OCI-LY1 (cell line): ENCODE data around the gene OLFML2B.
"Not testable (repeated sequence)": the region's sequence is repeated elsewhere in the genome, so short reads cannot be mapped to it uniquely, and the experiment has no call there.

Experiments
- H2AFZ ChIP-seq: fragments of 200-600 bp; sonication (generic), shearing (Covaris generic); 2 replicates; pipeline ENCODE4 v1.6.0; 2014; ENCODE audit warnings: antibody characterized with exemption, mild to moderate bottlenecking, low read length
- H3F3A ChIP-seq: fragments of 200-600 bp; sonication (generic), shearing (Covaris generic); 2 replicates; pipeline ENCODE4 v1.6.0; 2014; ENCODE audit warnings: mild to moderate bottlenecking, antibody characterized with exemption, low read length, moderate library complexity; ENCODE audit not compliant: insufficient read depth
- H3K27ac ChIP-seq: fragments of 200-600 bp; sonication (generic); 2 replicates; pipeline ENCODE4 v1.5.1; 2014; ENCODE audit warnings: low read length, mixed run types, mild to moderate bottlenecking, low read depth; ENCODE audit not compliant: poor library complexity, severe bottlenecking
- H3K27me3 ChIP-seq: fragments of 200-600 bp; sonication (generic); 2 replicates; pipeline ENCODE4 v1.6.0; 2014; ENCODE audit warnings: antibody characterized with exemption, mild to moderate bottlenecking, low read length, moderate library complexity; ENCODE audit not compliant: insufficient read depth
- H3K36me3 ChIP-seq: fragments of 200-600 bp; sonication (generic); 2 replicates; pipeline ENCODE4 v1.6.1; 2014; ENCODE audit warnings: mild to moderate bottlenecking, antibody characterized with exemption, low read length, moderate library complexity, mixed read lengths; ENCODE audit not compliant: insufficient read depth
- H3K4me1 ChIP-seq: fragments of 200-600 bp; sonication (generic); 2 replicates; pipeline ENCODE4 v1.5.1; 2014; ENCODE audit warnings: mild to moderate bottlenecking, low read length, moderate library complexity; ENCODE audit not compliant: insufficient read depth, severe bottlenecking
- H3K4me2 ChIP-seq: fragments of 200-600 bp; sonication (generic), shearing (Covaris generic); 2 replicates; pipeline ENCODE4 v1.6.1; 2014; ENCODE audit warnings: low read length
- H3K4me3 ChIP-seq: fragments of 200-600 bp; sonication (generic); 2 replicates; pipeline ENCODE4 v1.5.1; 2014; ENCODE audit warnings: low read length, low read depth, mild to moderate bottlenecking, mixed read lengths; ENCODE audit not compliant: poor library complexity, severe bottlenecking
- H3K79me2 ChIP-seq: fragments of 200-600 bp; shearing (Covaris generic); 2 replicates; pipeline ENCODE4 v1.6.1; 2016; ENCODE audit warnings: mixed run types, low read length, mixed read lengths; ENCODE audit not compliant: insufficient read depth
- H3K9ac ChIP-seq: fragments of 200-600 bp; sonication (generic), shearing (Covaris generic); 2 replicates; pipeline ENCODE4 v1.6.1; 2014; ENCODE audit warnings: mild to moderate bottlenecking, low read length, mixed read lengths
- H3K9me2 ChIP-seq: fragments of 200-600 bp; sonication (generic), shearing (Covaris generic); 2 replicates; pipeline ENCODE4 v1.6.1; 2014; ENCODE audit warnings: low read depth, mild to moderate bottlenecking, low read length, mixed read lengths
- H3K9me3 ChIP-seq: fragments of 200-600 bp; shearing (Covaris generic); 2 replicates; pipeline ENCODE4 v1.6.1; 2014; ENCODE audit warnings: low read length, mixed read lengths
- H4K20me1 ChIP-seq: fragments of 200-600 bp; sonication (generic), shearing (Covaris generic); 2 replicates; pipeline ENCODE4 v1.6.0; 2016; ENCODE audit warnings: mild to moderate bottlenecking, low read length; ENCODE audit not compliant: insufficient read depth
- CTCF ChIP-seq: fragments of 200-600 bp; sonication (generic), shearing (Covaris generic); IDR thresholded peaks from 2 replicates; pipeline ENCODE4 v1.5.1; 2017; ENCODE audit warnings: mild to moderate bottlenecking, antibody characterized with exemption, low read length, moderate library complexity, mixed read lengths
- EZH2 ChIP-seq: fragments of 200-600 bp; sonication (generic), shearing (Covaris generic); IDR thresholded peaks from 2 replicates; pipeline ENCODE4 v1.8.0; 2017; ENCODE audit warnings: borderline replicate concordance, mixed run types, mild to moderate bottlenecking, antibody characterized with exemption, low read length, moderate library complexity, mixed read lengths

OLFML2B gene

GRCh38 chr1:162018418-162018817 is 5.3 kb downstream of the OLFML2B start:
- H3K4me1 ChIP-seq = no peaks in the 10 kb centered on the region
- H3K27me3 ChIP-seq = peaks cover 3% of the 10 kb centered on the region; the same call in 1 of the 2 replicates
- H3K9me2 ChIP-seq = no peaks in the 10 kb centered on the region
- H3K4me2 ChIP-seq = no peak overlapping the region
- TF ChIP-seq CTCF = no peak
- TF ChIP-seq EZH2 = no peak
- H3K4me3 ChIP-seq = no peak overlapping the region
- no peak overlapping the region for H3K9ac ChIP-seq
- no peaks in the 10 kb centered on the region for H3K36me3 ChIP-seq
- H2AFZ ChIP-seq = no peak overlapping the region
- no peak overlapping the region for H3K27ac ChIP-seq
- no peaks in the 10 kb centered on the region for H4K20me1 ChIP-seq
- H3F3A ChIP-seq = no peaks in the 10 kb centered on the region
- H3K79me2 ChIP-seq = no peaks in the 10 kb centered on the region
- no peaks in the 10 kb centered on the region for H3K9me3 ChIP-seq

GRCh38 chr1:162017791-162018190 is 5.9 kb downstream of the OLFML2B start:
- H2AFZ ChIP-seq, H3F3A ChIP-seq, H3K27me3 ChIP-seq, H3K9me3 ChIP-seq, H3K4me2 ChIP-seq, H3K36me3 ChIP-seq, H3K4me3 ChIP-seq, H3K9ac ChIP-seq, H3K4me1 ChIP-seq, H4K20me1 ChIP-seq, H3K27ac ChIP-seq, H3K9me2 ChIP-seq, H3K79me2 ChIP-seq: not testable (repeated sequence)

GRCh38 chr1:162016631-162017030 is 7.0 kb downstream of the OLFML2B start:
- no peak overlapping the region for H3K4me2 ChIP-seq
- H3K79me2 ChIP-seq = no peaks in the 10 kb centered on the region
- no peak overlapping the region for H3K27ac ChIP-seq
- H3K9me3 ChIP-seq = no peaks in the 10 kb centered on the region
- H3K27me3 ChIP-seq = no peaks in the 10 kb centered on the region
- no peak overlapping the region for H2AFZ ChIP-seq
- H4K20me1 ChIP-seq = no peaks in the 10 kb centered on the region
- TF ChIP-seq EZH2 (no peak), CTCF (no peak)
- H3K36me3 ChIP-seq = no peaks in the 10 kb centered on the region
- H3F3A ChIP-seq = no peaks in the 10 kb centered on the region
- no peaks in the 10 kb centered on the region for H3K9me2 ChIP-seq
- H3K9ac ChIP-seq = no peak overlapping the region
- no peaks in the 10 kb centered on the region for H3K4me1 ChIP-seq
- no peak overlapping the region for H3K4me3 ChIP-seq

GRCh38 chr1:162015196-162015595 is 8.5 kb downstream of the OLFML2B start:
- no peaks in the 10 kb centered on the region for H3K4me1 ChIP-seq
- no peaks in the 10 kb centered on the region for H3K79me2 ChIP-seq
- H4K20me1 ChIP-seq = no peaks in the 10 kb centered on the region
- no peaks in the 10 kb centered on the region for H3K36me3 ChIP-seq
- H3K9me3 ChIP-seq = no peaks in the 10 kb centered on the region
- H3F3A ChIP-seq = no peaks in the 10 kb centered on the region
- H3K27ac ChIP-seq = no peak overlapping the region
- TF ChIP-seq EZH2 (no peak), CTCF (no peak)
- no peak overlapping the region for H3K4me3 ChIP-seq
- H3K9me2 ChIP-seq = no peaks in the 10 kb centered on the region
- no peaks in the 10 kb centered on the region for H3K27me3 ChIP-seq
- no peak overlapping the region for H2AFZ ChIP-seq
- H3K9ac ChIP-seq = no peak overlapping the region
- H3K4me2 ChIP-seq = no peak overlapping the region
